ENCODE measurements around the gene GDF2.

GDF2 gene

GRCh38 chr10:47356708-47357107 is 34.5 kb downstream of the GDF2 start:
- DNase-seq, result no peak

DNA sequence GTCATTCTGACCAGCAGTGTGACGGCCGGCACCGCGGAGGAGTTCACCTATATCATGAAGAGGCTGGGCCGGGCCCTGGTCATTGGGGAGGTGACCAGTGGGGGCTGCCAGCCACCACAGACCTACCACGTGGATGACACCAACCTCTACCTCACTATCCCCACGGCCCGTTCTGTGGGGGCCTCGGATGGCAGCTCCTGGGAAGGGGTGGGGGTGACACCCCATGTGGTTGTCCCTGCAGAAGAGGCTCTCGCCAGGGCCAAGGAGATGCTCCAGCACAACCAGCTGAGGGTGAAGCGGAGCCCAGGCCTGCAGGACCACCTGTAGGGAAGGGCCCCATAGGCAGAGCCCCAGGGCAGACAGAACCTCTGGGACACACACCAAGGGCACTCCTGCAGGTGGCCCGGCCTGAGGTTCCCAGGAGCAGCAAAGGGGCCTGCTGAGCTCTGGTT is 34.9 kb downstream of the GDF2 start:
- DNase-seq, result no peak

DNA sequence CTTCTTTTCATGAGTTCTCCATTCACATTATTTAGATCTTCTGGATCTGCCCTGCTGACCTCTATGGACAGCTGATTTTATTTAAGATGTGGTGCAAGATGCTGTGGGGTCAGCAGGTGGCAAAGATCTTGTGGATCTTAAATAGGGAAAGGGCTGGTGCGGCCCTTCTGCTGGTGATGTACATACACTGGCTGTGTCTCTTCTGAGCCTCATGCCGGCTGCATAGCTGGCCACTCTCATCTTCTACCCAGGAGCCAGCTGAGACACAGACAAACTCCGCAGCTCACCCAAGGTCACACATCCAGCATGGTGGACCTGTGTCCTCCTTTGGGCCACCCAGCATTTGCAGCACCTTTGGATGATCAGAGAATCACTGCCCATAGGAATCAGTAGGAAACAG is 35.7 kb downstream of the GDF2 start:
- no peak for DNase-seq

DNA sequence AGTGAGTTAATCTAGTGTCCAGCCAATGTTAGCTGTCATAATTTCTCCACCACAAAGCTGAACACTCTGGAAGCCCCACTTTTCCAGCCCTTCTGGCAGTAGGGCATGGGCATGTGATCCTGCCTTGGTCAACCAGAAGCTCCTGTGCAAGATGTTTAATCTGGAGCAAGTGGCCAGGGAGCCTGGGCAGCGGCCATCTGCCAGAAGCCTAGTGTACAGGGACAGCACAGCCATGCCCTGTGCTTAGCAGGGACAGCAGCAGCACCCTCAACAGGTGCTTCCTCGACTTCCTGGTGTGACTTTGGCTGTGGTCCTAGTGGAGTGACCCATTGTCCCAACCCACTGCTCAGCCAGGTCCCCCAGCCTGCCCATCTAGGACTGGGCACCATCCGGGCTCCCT is 36.2 kb downstream of the GDF2 start:
- DNase-seq, result no peak

DNA sequence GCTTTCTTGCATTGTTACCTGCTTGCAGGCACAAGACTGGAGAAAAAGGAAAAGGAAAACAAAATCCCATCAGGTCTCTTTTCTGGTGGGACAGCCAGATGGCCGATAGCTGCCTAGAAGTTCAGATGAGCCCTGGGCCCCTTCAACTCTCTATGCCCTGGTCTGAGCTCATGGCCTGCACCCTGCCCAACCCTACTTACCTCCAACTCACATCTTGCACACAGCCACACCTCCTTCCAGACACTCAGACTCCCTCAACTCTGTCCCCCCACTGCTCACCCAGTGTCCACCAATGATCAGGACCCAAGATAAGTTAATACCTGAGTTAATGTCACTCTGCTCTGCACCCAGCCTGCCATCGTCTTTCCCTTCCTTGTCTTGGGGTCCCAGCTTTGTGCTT is 36.8 kb downstream of the GDF2 start:
- DNase-seq, result no peak

DNA sequence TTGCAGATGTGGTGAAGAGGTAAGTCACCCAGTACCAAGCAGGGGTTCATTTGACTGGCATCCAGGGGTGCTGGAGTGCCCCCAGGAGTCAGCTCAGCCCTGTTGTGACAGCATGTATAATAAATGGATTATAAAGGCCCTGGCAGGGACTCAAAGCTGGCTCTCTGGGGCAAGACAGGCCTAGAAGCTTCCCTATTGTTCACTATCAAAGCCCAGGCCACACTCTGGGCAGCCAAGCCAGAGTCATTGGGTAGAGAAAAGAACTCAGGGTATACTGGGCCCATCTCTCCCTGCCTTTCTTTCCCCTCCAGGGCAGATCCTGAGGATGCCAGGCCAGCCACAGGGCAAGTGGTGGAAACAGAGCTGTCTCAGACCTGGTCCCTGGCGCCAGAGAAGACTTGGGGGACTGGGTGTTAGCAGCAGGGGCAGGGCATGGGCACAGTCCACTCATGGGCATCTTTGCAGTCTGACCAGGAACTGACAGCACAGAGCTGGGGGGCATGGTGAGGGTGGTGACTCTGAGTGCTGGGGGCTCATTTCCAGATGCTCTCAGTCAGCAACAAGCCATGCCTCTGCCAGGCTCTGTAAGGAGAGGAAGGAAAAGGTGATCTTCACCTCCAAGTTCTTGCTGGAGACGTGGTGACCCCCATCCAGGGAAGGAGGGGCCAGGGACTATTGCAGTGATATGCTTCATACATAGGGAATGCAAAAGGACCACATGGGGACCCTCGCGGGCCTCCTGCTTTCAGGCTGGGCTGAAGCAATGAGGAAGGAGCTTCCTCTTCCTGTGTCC is 37.6 kb downstream of the GDF2 start:
- DNase-seq, result no peak

DNA sequence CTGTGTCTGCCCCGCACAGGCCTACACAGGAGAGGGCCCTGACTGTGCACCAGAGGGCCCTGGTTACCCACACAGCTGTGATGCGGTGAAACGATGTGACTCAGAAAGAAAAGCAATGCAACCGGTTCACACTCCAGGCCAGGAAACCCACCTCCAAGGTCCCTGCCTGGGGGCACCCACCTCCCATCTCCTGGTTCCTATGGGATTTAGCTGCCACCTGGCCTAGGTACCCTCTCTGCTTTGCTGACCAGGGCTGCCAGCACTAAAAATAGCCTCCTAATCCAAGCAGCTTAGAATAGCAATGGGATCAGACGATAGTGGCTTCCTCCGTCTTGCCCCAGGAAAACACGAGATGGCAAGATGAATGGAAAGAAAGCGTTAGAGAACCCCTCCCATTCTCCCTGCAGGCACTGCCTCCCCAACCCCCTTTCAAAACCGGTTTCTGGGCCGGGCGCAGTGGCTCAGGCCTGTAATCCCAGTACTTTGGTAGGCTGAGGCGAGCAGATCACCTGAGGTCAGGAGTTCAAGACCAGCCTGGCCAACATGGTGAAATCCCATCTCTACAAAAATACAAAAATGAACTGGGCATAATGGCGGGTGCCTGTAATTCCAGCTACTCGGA is 38.3 kb downstream of the GDF2 start:
- no peak for DNase-seq

DNA sequence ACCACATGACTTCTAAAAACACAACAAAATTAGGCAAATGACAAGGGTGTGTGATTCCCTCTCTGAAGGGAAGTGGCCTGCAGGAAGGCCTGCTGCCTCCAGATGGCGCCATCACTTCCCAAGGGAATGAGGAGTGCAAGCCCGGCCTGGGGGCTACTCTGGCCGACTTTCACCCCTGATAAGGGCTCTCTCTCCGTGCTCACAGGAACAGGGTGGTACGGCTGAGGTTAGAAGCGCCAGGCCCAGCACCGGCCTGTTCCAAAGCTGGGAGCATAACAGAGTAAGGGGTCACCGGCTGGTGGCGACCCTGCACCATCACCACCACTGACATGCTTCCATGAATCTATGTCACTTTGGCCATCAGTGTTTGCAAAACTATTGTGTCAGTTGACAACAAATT is 39.0 kb downstream of the GDF2 start:
- no peak for DNase-seq

- DNase-seq, result no peak
Observed at GRCh38 chr10:47362199-47362598, 39.9 kb downstream of the GDF2 start.

DNA sequence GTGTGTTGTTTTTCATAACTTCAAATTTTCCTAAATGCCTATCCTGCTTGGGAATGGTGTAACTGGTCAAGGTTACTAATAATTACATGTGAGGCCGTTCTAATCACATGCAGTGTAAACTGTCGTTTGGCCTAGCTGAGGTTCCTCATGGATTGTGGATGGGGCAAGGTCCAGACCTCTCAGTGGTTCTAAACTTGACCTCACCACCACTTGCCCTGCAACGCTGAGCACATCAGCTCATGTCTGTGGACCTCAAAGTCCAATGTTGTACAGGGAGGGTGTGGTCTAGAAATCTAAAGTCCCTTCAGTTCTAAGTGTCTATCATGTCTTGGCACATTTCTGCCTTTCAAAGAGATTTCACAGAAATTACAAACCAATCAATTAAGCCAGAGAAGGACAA is 41.5 kb downstream of the GDF2 start:
- DNase-seq, result no peak

- no peak for DNase-seq
Observed at GRCh38 chr10:47364366-47364765, 42.1 kb downstream of the GDF2 start.

- no peak for DNase-seq
Observed at GRCh38 chr10:47364911-47365310, 42.7 kb downstream of the GDF2 start.

- no peak for DNase-seq
Observed at GRCh38 chr10:47365431-47366180, 43.4 kb downstream of the GDF2 start.

- no peak for DNase-seq
Observed at GRCh38 chr10:47366181-47366631, 44.0 kb downstream of the GDF2 start.

DNA sequence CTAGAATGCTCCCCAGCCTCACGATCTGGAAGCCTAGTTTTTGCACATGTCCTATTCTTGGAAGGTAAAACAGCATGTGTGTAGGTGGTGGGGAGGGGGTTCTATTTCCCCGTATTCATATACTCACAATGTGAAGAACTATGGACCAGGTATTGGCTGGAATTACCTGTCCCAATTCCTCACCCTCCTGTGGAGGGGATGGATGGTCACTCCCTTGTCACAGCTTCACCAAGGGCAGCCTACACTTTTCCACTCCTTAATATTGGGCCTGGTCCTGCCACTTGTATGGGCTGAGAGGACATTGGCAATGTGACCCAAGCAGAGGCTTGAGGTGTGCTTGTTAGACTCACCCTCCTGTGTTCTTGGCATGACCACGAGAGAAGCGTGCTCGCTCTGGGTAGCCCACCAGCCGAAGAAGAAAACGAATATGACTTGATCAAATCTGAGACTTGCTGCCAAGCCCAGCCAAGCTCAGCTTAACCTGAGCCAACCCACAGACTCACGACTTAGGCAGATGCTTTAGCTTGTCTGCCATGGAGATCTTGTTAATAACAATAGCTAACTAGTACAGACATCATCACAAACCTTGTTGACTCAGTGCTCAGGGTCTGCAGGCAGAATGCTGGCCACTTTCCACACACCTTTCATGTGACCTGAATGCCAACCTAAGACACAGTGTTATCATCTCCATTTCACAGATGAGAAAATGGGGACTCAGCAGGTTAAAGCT is 44.6 kb downstream of the GDF2 start:
- DNase-seq, result no peak

DNA sequence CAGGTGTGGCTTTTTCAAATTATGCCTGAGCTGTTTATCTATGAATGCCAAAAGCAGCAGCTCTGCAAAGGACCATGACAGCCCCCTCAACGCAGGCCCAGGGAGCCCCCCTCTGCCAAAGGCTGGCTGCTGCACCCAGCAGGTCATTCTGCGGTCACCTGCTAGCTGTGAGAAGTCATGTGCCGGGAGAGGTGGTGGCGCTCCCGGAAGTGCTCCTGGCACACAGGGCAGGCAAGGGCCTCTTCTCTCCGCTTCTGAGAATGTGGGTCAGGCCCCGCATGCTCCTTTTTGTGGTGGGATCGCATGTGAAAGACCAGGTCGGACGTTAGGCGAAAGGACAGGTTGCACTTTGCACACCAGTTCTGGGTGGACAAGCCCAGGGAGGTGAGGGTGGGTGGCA is 45.4 kb downstream of the GDF2 start:
- no peak for DNase-seq

DNA sequence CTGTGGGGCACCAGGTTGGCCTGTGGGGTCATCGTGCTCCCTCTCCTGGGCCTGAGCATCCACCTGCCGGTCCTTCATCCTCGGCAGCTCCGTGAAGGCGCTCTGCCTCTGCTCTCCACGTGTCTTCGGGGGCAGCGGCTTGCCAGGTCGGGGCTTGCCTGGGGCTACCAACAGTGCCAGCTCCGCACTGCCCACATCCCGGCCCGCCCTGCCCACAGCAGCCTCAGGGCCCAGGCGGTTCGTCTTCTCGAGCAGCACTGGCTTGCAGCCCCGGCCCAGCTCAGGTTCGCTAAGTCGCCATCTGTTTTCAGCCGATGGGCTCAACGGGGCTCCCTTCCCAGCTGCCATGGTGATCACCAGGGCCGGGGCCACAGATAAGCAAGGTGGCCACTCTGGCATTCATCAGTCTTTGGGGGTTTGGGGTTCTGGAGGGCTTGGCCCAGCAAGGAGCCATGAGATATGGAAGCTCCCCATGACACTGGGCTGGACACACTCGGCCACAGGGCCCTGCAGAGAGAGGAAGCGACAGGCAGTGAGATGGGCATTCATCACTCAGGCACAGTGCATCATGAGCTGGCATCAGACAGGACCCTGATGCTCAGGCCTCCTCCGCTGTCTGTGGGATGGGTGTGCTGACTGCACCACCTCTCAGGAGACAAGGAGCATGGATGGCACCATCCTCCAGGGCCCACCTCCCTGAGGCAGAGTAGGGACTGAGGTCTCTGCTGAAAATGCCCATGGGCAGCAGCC is 46.4 kb downstream of the GDF2 start:
- DNase-seq, result no peak

DNA sequence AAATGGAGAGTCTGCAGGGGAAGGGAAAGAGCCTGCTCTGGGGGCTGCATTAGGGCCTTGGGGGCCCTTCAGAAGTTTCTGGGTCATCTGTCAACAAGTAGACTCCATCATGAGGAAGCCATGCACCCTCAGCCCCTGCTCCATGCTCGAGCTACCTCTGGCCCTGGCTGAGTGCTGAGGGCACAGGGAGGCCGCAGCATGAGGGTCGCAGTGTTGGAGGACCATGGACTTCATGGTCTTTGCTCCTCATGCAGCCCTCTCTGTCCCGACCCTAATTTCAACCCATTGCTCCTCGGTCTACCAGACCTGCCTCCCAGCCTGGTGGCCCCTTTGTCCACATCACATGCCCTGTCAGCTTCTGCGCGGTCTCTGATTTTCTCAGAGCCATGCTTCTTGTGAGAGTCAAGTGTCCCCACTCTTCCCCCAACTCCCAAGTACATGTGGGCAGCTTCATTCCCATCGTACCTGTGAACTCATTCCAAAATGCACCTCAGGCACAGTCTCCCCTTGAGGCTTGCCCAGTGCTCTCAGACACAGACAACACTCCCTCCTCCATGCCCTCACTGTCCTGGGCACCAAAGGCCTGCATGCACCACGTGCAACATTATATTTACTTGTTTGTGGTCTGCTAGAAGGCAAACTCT is 47.1 kb downstream of the GDF2 start:
- no peak for DNase-seq

GRCh38 chr10:47370015-47370767 is 47.9 kb downstream of the GDF2 start:
- no peak for DNase-seq

DNA sequence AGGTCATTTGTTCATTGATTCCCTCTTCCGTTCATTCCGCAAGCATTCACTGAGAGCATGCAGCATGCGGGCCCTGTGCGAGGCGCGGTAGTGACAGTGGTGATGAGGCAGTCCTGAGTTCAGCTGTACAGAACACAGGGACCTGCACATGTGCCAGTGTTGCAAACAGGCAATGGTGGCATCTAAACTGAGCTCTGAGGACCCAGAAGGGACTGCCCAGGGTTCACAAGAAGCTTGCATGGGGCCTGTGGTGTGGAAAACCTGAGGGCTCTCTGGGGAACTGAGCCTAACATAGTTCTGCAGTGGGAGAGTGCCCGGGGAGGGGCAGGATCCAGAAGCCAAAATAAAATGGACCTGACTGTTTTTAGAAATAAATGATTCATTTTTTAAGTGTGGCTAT is 48.6 kb downstream of the GDF2 start:
- DNase-seq, result no peak
